HG02938 (cell line): ENCODE measurements around the gene FRG2.
A peak's percentile ranks its signal among the peaks of the same experiment; 100 is the strongest.
"Not testable (repeated sequence)": the region's sequence is repeated elsewhere in the genome, so short reads cannot be mapped to it uniquely, and the experiment has no call there.

Experiments used
- ATAC-seq: cut with Tn5 transposase; IDR thresholded peaks from one replicate; pipeline ENCODE4 v1.9.1; 2021; ENCODE audit warnings: mild to moderate bottlenecking, moderate library complexity; ENCODE audit not compliant: unreplicated experiment

The FRG2 gene

GRCh38 chr4:190027156-190027555 is at the start of gene FRG2:
FRG2 (minus strand) TSS chr4:190027256; CDS start chr4:190027204, 52 bp downstream.
- not testable (repeated sequence) for ATAC-seq

GRCh38 chr4:190068351-190068750 is 41.3 kb upstream of the FRG2 start:
- not testable (repeated sequence) for ATAC-seq

GRCh38 chr4:190064805-190065204 is 37.7 kb upstream of the FRG2 start:
- ATAC-seq, result not testable (repeated sequence)

GRCh38 chr4:190064342-190064741 is 37.3 kb upstream of the FRG2 start, which contains the start of gene DBET:
DBET (plus strand) TSS chr4:190064502.
- not testable (repeated sequence) for ATAC-seq

- not testable (repeated sequence) for ATAC-seq
Measured at GRCh38 chr4:190058997-190059396, 31.9 kb upstream of the FRG2 start.

- ATAC-seq, result not testable (repeated sequence)
Measured at GRCh38 chr4:190049378-190050239, 22.6 kb upstream of the FRG2 start.

- ATAC-seq, result not testable (repeated sequence)
Measured at GRCh38 chr4:190047627-190048026, 20.6 kb upstream of the FRG2 start.

- ATAC-seq, result not testable (repeated sequence)
Measured at GRCh38 chr4:190040873-190041272, 13.8 kb upstream of the FRG2 start.

GRCh38 chr4:190037704-190038388 is 10.8 kb upstream of the FRG2 start:
- not testable (repeated sequence) for ATAC-seq

- not testable (repeated sequence) for ATAC-seq
Measured at GRCh38 chr4:190031264-190031663, 4.2 kb upstream of the FRG2 start.

- peak; percentile 66 for ATAC-seq
Measured at GRCh38 chr4:190022614-190023281, 4.3 kb downstream of the FRG2 start.

GRCh38 chr4:190021973-190022372 is 5.1 kb downstream of the FRG2 start:
- not testable (repeated sequence) for ATAC-seq

- no peak for ATAC-seq
Measured at GRCh38 chr4:190020790-190021717, 6.0 kb downstream of the FRG2 start.

GRCh38 chr4:190019859-190020463 is 7.1 kb downstream of the FRG2 start:
- not testable (repeated sequence) for ATAC-seq

- ATAC-seq, result no peak
Measured at GRCh38 chr4:190019023-190019858, 7.8 kb downstream of the FRG2 start.

- no peak for ATAC-seq
Measured at GRCh38 chr4:190018201-190018920, 8.7 kb downstream of the FRG2 start.

- ATAC-seq, result no peak
Measured at GRCh38 chr4:190017357-190018200, 9.5 kb downstream of the FRG2 start.
